HG02943 (cell line): Measurements from ENCODE around the gene HELZ2.
"Not testable (repeated sequence)": the region's sequence is repeated elsewhere in the genome, so short reads cannot be mapped to it uniquely, and the experiment has no call there.

ENCODE experiments used
- ATAC-seq: cut with Tn5 transposase; IDR thresholded peaks from one replicate; pipeline ENCODE4 v1.9.1; 2021; ENCODE audit warnings: mild to moderate bottlenecking, low read depth, moderate library complexity; ENCODE audit not compliant: unreplicated experiment

HELZ2 gene

DNA sequence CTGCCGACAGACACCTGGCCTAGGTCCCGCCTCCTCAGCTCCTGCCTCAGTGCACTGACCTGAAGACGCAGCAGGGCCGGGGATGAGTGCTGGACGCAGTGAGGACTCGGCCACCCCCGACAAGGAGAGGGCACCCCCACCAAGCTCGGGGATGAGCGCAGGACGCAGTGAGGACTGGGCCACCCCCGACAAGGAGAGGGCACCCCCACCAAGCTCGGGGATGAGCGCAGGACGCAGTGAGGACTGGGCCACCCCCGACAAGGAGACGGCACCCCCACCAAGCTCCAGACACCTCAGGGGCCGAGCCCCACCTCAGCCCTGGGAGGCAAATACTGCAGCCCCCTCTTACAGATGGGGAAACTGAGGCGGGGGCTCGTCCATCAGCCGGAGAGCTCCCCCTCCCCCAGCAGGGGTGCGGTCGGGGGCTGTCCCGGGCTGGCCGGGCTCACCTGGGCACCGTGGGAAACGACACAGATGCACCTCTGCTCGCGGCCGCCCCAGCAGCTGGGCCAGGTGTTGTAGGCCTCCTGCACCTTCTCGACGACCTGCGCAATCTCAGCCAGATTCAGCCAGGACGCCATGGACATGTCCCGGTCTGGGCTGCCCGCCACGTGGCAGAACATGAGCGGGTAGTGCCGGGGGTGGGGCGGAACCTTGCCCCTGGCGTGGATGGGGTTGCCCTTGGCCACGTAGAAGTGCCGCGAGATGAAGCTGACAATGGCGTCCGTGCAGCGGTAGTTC lies 7.5 kb downstream of the HELZ2 start:
- no peak for ATAC-seq

DNA sequence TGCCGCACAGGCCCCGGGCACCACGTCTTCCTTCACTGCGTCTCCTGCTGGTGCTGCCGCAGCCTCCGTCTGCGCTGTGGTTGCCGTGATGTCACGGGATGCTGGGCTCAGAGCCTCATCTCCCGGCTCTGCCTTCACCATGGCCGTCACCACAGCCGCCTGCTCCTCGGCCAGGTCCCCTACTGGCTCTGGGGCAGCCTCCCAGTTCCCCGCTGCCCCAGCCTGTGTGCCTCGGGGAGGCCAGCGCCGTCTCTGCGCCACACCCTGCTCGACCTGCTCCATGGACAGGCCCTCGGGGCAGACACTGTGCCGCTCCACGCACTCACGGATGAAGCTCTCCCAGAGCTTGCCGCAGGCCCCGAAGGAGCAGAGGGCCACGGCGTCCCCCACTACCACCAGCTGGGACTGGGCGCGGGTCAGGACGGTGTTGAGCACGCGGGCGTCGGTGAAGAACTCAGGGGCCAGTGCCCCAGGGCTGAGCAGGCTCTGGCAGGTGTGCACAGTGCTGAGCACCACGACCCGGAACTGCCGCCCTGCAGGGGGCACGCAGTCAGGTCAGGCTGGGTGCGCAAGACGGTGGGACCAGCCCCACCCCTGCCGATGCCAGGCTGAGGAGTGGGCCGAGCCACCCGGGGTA lies 8.2 kb downstream of the HELZ2 start:
- ATAC-seq = no peak

DNA sequence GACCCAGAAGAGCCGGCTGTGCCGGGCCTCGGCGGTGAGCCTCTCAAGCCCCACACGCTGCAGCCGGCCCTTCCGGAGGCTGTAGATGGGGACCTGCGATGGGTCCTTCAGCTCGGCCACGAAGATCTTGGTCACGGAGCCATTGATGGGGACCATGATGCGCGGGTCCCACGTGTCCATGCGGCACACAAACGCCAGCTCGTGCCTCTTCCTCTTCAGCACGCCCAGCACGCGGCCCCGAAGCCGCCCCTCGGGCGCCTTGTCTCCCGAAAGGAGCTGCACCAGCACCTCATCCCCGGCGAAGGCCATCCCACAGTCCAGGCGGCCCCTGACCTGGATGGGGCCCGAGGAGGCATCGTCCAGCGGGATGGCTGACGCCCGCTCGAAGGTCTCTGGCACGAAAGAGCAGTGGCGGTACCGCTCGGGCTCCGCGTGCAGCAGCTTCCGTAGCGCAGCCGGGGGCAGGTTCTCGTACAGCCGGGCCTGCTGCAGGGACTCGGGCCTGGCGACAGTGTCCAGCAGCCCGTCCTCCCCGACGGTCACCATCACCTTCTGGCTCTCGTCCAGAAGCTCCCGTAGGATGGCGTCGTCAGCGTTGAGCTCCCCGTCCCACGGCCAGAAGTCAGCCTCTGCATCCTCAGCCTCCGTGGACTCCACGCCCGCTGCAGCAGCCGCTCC lies 8.9 kb downstream of the HELZ2 start:
- ATAC-seq = no peak

DNA sequence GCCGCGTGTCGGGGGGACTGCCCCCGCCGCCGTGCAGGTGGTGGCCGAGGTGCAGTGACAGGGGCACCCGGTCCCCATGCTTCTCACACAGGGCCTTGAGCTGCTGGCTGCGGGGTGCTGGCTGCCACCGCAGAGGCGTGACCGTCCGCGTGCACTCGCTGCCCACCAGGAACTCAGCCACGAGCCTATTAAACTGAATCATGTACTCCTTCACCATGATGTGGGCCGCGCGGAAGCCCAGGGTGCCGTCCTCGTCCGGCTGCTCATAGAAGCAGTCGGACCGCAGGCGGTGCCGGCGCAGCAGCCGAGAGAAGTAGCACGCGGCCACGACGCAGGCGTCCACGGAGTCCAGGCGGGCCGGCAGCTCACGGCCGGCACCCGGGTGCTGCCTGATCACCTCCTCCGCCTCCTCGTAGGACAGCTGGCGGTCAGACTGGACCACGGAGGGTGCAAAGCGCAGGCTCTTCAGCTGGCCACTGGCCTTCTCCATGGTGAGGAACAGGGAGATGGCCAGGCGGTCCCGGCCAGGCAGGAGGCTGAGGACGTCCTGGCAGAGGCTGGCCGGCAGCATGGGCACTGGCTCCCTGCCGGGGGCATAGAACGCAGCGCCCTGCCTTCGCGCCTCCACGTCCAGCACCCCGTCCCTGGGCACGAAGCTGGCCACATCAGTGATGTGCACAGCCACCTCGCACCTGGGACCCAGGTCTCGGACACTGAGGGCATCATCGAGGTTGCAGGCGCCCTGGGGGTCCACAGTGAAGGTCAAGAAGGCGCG lies 9.8 kb downstream of the HELZ2 start:
- no peak for ATAC-seq

DNA sequence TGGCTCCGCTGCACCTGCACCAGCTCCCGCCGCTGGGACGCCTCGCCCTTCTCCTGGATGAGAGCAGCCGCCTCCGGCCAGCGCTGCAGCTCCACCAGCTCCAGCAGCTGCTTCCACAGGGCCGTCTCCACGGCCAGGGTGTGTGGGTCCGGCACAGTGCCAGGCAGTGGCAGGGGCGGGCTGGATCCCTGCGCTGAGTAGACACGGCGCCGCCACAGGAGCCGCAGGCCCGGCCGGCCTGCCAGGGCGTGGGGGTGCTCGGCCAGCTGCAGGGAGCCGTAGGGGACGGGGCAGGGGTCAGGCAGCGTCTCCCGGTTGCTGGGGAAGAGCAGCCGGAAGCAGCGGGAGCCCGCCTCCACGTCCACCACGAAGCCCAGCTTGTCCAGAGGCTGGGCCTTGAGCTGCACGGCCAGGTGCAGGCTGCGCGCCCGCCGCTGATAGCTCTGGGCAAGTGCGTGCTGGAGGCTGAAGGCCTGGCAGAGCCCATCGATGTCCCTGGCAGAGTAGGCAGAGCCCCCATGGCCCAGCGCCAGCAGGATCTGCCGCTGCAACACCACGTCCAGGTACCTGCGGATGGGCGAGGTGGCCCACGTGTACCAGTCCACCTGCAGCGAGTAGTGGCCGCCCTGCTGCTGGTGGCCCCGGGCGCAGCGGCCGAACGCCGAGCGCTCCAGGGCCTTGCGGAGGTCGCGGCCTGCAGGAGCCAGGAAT lies 10.7 kb downstream of the HELZ2 start:
- ATAC-seq = no peak

DNA sequence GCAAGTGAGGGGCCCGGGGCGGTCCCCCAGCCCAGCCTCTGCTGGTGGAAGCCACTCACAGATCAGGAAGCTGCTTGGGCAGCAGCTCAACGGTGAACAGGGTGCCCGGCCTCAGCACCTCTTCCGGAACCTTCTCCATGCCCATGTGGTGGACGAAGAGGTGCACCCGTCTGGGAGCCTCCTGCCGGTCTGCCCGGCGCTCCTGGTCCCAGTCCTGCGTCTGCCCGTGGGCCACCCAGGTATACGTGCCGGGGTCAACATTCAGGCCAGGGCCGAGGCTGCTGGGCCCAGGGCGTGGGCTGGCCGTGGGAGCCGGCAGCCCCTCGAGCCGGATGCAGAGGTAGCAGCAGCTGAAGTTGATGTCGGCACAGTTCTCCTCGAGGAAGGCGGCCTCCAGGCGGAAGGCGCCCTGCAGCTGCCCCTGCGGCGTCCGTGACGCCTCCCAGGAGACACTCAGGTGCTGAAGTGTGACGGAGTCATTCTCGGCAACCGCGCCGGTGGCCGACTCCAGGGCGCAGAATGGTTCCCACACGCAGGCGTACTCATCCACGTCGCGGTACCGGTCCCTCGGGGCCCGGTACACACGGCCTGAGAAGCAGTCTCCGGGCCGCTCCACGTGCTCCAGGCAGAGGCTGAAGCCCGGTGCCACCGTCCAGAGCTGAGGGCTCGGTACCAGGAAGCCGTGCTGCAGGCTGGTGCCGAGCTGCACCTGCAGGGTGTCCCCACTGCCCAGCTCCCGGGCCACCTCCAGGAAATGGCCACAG lies 11.4 kb downstream of the HELZ2 start:
- ATAC-seq = no peak

DNA sequence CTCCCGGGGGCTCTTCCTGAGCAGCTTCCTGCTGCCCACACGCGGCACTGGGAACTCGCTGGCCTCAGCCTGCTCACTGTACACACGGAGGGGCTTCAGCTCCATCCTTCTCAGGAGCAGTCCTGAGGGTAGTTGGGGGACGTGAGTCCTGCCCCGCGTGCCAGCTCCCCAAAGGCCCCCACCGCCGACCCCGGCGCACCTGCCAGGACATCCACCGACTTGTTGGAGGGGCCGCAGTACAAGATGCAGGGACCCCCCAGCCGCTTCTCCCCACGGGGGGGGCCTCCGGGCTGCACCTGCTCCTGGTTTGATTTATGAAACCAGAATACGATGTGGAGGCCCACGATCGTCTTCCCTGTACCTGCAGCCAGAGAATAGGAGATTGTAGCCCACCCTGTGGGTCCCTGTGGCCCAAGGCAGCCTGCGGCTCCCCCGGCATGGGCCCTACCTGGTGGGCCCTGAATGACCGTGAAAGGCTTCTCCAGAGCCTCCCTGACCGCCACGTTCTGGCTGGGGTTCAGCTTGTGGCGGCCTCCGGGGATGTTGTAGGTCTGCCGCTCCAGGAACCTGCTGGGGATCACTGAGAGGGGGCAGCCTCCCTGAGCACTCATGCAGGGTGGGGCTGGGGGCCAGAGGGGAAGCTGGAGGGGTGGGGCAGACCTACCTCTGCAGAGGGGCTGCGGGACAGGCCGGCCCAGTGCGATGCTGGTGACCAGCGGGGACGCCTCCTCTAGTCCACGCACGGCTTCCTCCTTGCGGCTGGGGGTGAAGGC lies 12.2 kb downstream of the HELZ2 start:
- ATAC-seq = no peak

DNA sequence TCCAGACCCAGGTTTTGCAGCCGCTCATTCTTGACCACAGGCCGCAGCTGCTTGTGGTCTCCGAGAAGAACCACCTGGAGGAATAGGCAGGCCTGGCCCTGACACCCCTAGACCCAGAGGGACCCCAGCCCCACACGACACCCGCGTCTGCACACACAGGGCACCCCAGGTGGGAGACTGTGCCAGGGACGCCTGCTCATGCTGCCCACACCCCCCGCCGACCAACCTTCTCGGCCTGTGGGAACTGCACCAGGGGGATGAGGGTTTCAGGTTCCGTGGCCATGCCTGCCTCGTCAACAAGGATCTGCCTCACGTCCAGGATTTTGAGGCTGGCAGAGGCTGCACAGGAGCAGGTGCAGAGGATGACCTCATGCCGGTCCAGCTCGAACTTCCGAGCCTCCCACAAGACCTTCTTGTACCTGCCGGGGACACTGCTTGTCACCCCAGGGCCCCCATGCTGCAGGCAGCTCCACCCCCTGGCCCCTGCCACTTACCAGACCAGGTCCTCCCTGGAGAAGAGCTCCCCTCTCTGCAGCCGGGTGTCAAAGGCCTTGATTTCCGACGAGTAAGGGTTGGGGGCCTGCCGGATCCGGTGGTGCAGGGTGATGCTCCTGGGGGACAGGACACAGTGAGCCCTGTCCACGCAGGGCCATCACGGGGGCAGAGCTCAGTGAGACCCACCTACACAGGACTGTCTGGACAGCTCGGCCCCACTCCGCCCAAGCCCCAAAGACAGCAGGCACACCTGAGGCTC lies 13.0 kb downstream of the HELZ2 start:
- ATAC-seq = no peak

DNA sequence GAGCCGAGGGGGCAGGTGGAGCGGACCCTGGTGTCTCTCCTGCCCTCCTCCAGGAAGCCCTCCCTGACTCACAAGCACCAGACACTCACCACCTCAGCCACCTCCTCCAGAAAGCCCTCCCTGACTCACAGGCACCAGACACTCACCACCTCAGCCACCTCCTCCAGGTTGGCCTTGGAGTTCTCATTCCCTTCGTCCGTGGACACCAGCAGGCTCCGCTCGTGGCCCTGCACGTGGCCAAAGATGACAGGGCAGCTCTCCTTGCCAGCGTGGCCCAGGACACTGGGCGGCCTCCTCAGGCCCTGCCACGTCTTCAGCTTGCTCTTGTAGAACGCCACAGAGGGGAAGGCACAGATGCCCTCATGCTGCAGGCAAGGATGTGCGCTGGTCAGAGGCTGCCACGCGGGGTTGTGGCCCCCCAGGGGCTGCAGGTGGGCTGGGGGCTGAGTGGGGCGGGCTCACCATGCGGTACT lies 13.7 kb downstream of the HELZ2 start:
- no peak for ATAC-seq

DNA sequence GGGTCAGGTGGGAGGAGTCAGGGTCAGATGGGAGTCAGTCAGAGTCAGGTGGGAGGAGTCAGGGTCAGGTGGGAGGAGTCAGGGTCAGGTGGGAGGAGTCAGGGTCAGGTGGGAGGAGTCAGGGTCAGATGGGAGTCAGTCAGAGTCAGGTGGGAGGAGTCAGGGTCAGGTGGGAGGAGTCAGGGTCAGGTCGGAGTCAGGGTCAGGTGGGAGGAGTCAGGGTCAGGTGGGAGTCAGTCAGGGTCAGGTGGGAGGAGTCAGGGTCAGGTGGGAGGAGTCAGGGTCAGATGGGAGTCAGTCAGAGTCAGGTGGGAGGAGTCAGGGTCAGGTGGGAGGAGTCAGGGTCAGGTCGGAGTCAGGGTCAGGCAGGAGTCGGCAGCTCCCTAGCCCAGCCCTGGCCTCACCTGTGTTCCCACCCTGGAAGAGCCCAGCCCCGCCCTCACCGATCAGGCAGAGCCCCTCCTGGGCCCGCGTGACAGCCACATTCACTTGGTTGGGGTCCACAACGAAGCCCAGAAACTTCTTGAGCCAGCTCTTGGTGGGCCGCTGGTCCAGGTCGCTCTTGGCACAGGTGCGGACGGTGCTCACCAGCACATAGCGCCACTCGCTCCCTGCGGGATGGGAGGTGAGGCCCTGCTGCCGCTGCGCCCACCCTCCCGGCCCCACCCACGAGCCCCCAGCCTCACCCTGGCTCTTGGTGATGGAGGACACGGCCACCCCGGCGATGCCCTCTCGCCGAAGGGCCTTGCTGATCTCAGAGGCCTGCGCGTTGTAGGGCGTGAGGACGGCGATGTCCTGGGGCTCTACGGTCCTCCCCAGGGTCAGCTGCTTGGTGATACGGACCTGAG lies 14.3 kb downstream of the HELZ2 start:
- ATAC-seq = not testable (repeated sequence)

DNA sequence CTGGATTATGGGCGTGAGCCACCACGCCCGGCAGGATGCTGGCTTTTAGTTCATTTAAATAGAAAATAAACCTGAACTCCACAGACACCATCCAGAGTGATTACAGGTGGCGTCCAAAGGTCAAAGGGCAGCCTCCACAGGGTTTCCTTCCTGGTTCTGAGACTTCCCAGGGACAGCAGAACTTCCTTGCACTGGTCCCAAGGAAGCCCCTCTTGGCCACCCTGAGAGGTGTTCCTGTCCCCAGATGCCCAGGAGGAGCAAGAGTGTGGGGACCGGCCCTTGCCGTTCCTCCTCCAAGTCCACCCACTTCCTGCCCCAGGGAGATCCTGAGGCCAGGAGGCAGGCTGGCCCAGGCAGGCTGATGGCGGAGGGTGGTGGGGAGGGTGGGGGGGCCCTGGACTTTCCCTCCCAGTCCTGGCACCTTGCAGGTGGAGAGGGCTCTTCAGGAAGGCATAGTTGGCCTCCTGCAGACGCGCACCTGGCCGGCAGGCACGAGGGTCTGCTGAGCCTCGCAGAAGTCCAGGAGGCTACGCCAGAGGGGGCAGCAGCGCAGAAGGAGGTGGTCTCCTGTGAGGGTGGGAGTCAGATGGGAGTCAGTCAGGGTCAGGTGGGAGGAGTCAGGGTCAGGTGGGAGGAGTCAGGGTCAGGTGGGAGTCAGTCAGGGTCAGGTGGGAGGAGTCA lies 15.1 kb downstream of the HELZ2 start:
- no peak for ATAC-seq

DNA sequence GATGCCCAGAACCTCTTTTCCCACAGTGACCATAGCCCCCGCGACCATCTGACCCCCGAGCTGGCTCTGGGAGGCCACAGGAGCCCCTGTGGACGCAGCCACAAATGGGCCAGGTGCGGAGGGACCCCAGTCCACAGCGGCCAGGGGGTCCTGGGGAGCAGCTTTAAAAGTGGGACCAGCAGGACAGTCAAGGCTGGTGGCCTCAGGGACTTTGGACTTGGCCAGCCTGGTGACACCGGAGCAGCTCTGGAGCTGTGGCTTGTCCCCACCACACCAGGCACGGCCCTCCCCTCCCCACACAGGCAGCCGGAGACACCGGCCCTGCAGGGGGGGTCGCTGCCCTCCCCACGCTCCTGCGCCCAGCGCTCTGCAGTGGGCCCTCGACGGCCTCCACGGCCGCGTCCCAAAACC lies 16.6 kb downstream of the HELZ2 start:
- ATAC-seq = no peak

DNA sequence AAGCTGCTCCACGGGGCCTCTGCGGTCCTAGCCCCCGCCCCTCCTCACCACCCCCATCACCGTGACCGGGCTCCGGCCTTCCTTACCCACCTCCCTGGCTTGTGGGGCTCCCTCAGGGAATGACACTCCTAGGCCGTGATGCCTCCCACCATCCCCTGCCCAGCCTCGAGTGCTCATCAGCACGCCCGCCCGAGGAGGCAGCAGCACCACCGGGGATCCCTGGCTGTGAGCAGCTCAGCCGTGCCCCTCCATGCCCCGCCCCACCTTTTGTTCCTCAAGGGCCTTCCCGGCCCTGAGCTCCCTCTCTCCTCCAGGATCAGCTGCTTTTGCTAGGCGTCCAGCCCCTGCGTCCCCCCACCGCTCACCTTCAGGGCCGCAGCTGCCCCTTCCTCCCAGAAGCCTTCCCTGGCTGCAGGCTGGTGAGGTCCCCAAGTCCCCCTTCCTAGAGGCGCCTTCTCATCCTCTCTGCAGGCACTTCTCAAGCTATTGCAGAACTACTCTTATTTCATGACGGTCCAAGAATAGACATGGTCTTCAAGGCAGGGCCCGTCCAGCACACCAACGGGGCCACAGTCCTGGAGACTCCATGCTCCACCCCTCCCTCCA lies 17.1 kb downstream of the HELZ2 start:
- ATAC-seq = no peak

DNA sequence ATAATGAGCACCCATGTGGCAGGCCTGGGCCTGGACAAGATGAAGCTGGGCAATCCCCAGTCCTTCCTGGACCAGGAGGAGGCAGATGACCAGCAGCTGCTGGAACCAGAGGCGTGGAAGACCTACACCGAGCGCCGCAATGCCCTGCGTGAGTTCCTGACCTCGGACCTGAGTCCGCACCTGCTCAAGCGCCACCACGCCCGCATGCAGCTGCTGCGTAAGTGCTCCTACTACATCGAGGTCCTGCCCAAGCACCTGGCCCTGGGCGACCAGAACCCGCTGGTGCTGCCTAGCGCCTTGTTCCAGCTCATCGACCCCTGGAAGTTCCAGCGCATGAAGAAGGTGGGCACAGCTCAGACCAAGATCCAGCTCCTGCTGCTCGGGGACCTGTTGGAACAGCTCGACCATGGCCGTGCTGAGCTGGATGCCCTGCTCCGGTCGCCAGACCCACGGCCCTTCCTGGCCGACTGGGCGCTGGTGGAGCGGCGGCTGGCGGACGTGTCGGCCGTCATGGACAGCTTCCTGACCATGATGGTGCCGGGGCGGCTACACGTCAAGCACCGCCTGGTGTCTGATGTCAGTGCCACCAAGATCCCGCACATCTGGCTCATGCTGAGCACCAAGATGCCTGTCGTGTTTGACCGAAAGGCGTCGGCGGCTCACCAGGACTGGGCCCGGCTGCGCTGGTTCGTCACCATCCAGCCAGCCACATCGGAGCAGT lies 18.2 kb downstream of the HELZ2 start:
- ATAC-seq = no peak
